Neutrophil (primary cell): ENCODE measurements around the gene RGS4.

Experiments used
- H3K27ac ChIP-seq: fragments of 200-600 bp; sonication (generic); 2 replicates; pipeline ENCODE4 v1.5.1; 2016; ENCODE audit warnings: mild to moderate bottlenecking, moderate library complexity
- H3K27me3 ChIP-seq: fragments of 200-600 bp; sonication (generic); 2 replicates; pipeline ENCODE4 v1.6.0; 2016; ENCODE audit warnings: mild to moderate bottlenecking
- H3K36me3 ChIP-seq: fragments of 200-600 bp; sonication (generic); 2 replicates; pipeline ENCODE4 v1.5.1; 2017
- H3K4me1 ChIP-seq, 2 experiments: fragments of 200-600 bp in 1 of 2; sonication (generic) in 1 of 2; 1 replicate in 1 of 2; 2 replicates in 1 of 2; pipeline versions ENCODE4 v1.5.1 to v1.6.1; 2013 to 2016; ENCODE audit warnings: low read depth in 1 of 2, low read length in 1 of 2, mild to moderate bottlenecking in 1 of 2, moderate library complexity in 1 of 2; ENCODE audit not compliant: control insufficient read depth in 1 of 2, insufficient read depth in 1 of 2
- H3K4me3 ChIP-seq, 2 experiments: fragments of 200-600 bp in 1 of 2; sonication (generic) in 1 of 2; 1 replicate in 1 of 2; 2 replicates in 1 of 2; pipeline ENCODE4 v1.5.1; 2013 to 2016; ENCODE audit warnings: low read depth in 1 of 2, low read length in 1 of 2, mild to moderate bottlenecking in 1 of 2, moderate library complexity in 1 of 2
- H3K9me3 ChIP-seq: fragments of 200-600 bp; sonication (generic); 2 replicates; pipeline ENCODE4 v1.5.1; 2016
- CTCF ChIP-seq: fragments of 200-600 bp; sonication (generic); IDR thresholded peaks from 2 replicates; pipeline ENCODE4 v1.5.1; 2016; ENCODE audit warnings: antibody characterized with exemption

The RGS4 gene

GRCh38 chr1:163068716-163069115, 445 bp upstream of the RGS4 start:
- no peak overlapping the region for H3K4me3 ChIP-seq

GRCh38 chr1:163069655-163070277, 605 bp downstream of the RGS4 start:
- no peak overlapping the region for H3K4me3 ChIP-seq
- no peak overlapping the region for H3K27ac ChIP-seq
- peaks cover 61% of the 10 kb centered on the region for H3K27me3 ChIP-seq
- H3K36me3 ChIP-seq: no peaks in the 10 kb centered on the region
- no peaks in the 10 kb centered on the region for H3K4me1 ChIP-seq
- TF ChIP-seq CTCF: no peak
- no peaks in the 10 kb centered on the region for H3K9me3 ChIP-seq

More at GRCh38 chr1:163068716-163069115, 445 bp upstream of the RGS4 start:
- Histone ChIP-seq H3K9me3 (no peaks in the 10 kb centered on the region), H3K27me3 (peaks cover 61% of the 10 kb centered on the region), H3K4me1 (no peaks in the 10 kb centered on the region), H3K36me3 (no peaks in the 10 kb centered on the region), H3K27ac (no peak overlapping the region)
- TF ChIP-seq CTCF: no peak

GRCh38 chr1:163071405-163072255, 2.5 kb downstream of the RGS4 start:
- Histone ChIP-seq H3K27ac (no peak overlapping the region), H3K36me3 (no peaks in the 10 kb centered on the region), H3K4me3 (no peak overlapping the region), H3K4me1 (no peaks in the 10 kb centered on the region), H3K27me3 (peaks cover 66% of the 10 kb centered on the region), H3K9me3 (no peaks in the 10 kb centered on the region)
- TF ChIP-seq CTCF: no peak

GRCh38 chr1:163072658-163073057, 3.5 kb downstream of the RGS4 start:
- H3K9me3 ChIP-seq: no peaks in the 10 kb centered on the region
- H3K36me3 ChIP-seq: no peaks in the 10 kb centered on the region
- H3K4me3 ChIP-seq: no peak overlapping the region
- no peak for TF ChIP-seq CTCF
- H3K4me1 ChIP-seq: no peaks in the 10 kb centered on the region
- peaks cover 58% of the 10 kb centered on the region for H3K27me3 ChIP-seq
- no peak overlapping the region for H3K27ac ChIP-seq

- peaks cover 44% of the 10 kb centered on the region for H3K27me3 ChIP-seq
- no peaks in the 10 kb centered on the region for H3K4me1 ChIP-seq
- no peak overlapping the region for H3K4me3 ChIP-seq
- H3K36me3 ChIP-seq: no peaks in the 10 kb centered on the region
- no peak for TF ChIP-seq CTCF
- no peaks in the 10 kb centered on the region for H3K9me3 ChIP-seq
- no peak overlapping the region for H3K27ac ChIP-seq
These were observed 4.8 kb downstream of the RGS4 start for GRCh38 chr1:163074004-163074403.
